NCI-H1436 treated with DMSO at 0.1 percent for 48 hours (cell line): Measurements from ENCODE around the gene SKOR2.

ENCODE experiments used
- DNase-seq: peaks from one replicate; lab custom pipeline; 2025; lab: John Stamatoyannopoulos, UW

SKOR2 gene

GRCh38 chr18:47260120-47260923, 8.9 kb upstream of the SKOR2 start:
- DNase-seq, result no peak

DNA sequence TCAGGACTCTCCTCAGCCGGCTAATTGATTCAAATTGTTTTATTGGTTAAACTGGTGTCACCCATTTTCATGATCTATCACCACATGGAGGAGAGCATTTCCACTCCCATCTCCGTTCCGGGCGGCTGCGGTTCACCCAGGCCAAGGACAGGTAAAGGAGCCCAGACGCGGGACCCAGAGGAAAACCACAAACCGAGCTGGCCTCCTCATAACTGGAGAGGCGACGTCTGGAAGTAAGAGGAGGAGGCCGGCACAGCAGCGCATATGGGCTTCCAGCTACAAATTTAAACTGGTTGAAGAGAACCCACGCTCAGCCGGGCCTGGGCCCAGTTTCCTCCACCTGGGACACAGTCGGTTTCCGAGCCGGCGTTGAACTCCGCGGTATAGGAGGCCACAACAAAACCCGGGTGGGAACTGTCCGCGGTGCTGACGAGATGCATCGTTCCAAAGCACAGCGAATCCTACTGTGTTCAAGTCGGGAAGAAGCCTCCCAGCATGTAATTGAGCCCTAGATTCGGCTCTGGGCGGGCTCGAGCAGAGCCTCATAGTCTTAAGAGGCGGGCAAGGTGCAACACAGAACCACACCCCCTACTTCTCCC, 3.0 kb upstream of the SKOR2 start:
- DNase-seq, result no peak

- no peak for DNase-seq
Observed at GRCh38 chr18:47253101-47253654, 1.7 kb upstream of the SKOR2 start.

DNA sequence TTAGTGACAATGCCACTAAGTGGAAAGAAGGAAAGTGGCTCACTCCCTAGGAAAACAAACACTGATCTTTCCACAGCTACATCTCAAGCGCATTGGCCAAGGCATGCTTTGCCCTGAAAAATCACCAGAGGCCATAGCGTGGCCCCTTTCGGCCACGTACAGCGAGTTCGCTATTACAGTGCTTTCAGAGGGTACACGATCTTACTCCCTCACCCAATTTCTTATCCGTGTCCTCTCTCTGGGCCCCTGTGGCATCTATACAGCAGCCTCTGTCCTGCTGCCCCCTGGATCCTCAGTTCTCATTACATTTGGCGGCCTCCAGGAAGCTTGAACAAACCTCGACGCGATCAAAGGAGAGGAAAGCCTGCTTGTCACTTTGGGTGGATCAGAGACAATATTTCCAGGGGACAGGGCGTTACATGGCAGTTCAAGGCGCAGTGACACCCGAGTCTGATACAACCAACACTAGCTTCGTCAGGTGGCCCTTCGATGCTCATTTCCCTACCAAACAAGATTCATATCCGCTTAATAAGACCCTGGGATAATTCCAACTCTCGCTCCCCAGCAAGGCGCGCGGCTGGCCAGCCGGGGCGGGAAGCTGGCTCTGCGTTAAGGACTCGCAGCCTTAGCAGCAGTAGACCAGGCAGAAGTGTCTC, 941 bp downstream of the SKOR2 start:
- DNase-seq, result no peak

DNA sequence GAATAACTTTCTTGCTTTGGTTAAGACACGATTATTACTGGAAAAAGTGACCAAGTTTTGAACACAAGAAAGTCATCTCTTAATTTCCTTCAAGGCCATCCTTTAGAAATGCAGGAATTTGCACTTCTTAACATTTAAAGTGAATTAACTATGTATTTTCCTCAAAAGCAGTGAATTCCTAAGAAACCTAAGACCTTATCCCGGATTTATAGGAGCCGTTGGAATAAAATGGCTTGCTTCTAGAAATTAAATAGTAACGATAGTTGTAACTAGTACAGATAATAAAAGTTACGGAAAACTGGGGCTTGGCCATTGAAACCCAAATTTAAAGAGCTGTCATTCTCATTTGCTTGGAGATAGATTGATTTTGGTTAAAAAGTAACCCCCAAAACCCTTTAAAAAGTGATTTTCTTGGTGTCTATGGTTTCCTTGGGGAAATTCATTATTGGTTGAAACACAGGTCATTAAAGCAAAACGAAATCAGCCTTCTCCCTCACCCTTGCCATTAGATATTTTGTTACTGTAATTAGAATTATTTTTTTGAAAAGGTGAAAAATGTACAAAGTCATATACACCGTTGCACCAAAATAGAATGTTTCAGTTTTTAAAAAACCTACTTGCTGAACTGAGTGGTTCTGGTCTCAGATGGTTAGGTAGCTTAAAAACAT, 2.0 kb downstream of the SKOR2 start:
- DNase-seq, result no peak

- DNase-seq, result no peak
Observed at GRCh38 chr18:47248604-47249313, 2.7 kb downstream of the SKOR2 start.

DNA sequence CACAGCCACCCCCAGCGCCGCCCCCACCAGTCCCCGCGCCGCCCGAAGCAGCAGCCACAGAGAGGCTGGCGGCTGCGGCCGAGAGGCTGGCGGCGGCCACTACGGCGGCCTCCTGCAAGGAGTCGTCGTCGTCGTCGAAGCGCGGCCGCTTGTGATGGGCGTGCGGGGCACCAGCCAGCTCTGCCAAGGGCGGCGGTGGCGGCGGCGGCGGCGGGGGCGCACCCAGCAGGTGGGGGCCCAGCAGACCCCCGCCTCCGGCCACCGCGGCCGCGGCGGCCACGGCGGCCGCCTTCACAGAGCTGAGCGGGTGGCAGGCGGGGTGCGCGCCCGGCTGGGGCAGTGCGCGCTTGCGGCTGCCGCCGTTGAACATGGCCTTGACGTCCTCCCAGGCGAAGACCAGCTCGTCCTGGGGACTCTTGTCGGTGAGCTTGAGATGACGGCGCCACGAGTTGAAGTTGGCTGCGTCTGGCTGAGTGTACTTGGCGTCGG, 3.3 kb downstream of the SKOR2 start:
- no peak for DNase-seq

DNA sequence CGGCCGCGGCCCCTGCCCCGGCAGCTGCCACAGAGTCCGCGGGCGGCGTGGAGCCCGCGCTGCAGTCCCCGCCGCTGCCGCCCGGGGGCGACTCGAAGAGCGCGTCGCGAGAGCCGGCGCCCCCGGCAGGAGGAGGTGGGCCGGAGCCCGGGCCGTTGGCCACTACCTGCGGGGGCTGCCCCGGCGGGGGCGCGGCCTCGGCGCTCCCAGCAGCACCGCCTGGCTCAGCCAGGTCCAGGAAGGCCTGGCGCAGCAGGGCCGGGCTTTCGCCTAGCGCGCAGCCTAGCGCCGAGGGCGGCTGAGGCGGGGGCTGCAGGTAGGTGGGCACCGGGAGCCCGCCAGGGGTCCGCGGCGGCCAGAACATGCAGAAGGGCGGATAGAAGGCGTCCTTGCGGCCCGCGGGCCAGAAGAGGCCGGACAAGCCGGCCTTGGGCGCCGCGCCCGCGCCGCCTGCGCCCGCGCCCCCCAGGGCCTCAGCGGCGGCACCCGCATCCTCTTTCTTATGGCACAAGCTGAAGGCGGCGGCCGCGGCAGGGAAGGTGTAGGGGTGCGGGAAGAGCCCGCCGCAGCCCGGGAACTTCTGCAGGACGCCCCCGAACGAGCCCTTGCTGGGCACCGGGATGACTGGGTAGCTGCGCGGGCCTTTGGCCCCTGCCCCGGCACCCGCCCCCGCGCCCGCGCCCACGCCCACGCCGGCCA, 3.9 kb downstream of the SKOR2 start:
- DNase-seq, result no peak

- DNase-seq, result no peak
Observed at GRCh38 chr18:47247036-47247415, 4.4 kb downstream of the SKOR2 start.

- no peak for DNase-seq
Observed at GRCh38 chr18:47246027-47246971, 5.2 kb downstream of the SKOR2 start.

DNA sequence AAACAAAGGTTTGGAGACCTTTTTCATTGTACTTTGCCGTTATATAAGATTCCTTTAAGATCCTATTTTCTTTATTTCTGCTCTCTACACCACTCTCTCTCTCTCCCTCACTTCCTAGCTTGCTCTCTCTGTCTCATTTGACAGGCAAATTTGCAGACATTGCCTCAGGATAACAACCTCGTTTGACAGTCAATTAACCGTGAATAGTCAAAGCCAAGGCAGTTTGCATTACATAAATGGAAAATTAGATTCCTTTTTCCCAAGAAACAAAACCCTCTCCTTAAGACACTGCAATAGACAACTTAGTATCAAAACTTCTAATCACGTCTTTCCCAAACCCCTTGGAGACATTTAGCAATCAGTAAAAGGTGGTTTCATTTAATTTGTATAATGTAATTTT, 7.4 kb downstream of the SKOR2 start:
- DNase-seq, result peak; percentile 34

DNA sequence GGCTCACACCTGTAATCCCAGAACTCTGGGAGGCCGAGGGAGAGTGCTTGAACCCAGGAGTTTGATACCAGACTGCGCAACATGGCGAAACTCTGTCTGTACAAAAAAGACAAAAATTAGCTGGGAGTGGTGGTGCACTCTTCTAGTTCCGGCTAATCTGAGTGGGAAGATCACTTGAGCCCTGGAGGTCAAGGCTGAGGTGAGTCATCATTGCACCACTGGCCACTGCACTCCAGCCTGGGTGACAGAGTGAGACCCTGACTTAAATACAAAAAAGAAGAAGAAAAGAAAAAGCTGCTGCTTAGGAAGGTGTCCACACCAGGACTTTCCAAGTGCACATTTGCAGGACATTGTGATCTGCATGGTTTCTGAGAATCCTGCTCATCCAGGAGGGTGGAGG, 16.4 kb downstream of the SKOR2 start:
- no peak for DNase-seq

DNA sequence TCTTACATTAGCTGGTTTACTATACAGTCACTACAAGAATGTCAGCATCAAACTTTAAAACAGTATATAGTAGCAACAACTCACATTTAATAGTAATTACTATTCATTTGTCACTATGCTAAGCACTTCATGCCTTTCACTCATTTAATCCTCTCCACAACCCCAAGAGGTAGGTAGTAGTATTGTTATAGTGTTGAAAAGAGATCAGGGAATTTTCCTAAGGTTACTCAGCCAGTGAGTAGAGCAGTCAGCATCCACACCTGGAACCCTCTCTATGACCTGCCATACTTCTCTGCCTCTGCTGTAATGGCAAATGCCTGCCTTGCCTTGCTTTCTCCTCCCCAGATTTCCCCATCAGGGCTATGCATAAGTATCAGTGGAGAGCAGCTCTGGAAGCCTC, 24.8 kb downstream of the SKOR2 start:
- no peak for DNase-seq

- peak; percentile 33 for DNase-seq
Observed at GRCh38 chr18:47215554-47216138, 35.8 kb downstream of the SKOR2 start.

DNA sequence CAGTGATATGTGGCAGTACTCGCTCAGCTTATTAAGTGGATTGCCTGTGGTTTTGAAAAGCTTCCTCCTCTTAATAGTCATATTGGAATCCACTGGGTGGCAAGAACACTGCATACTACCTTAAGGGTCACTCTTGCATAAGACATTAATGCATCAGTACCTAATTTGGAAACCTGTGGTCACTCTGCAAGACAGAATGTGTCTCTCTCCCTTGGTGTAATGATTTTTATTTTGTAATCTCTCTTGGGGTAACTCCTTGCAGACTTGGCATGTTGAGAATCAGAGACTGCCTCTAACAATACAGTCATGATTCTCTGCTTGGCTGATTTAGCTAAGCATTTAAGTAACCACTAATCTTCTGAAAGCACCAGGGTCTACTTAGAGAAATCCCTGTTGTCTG, 42.3 kb downstream of the SKOR2 start:
- DNase-seq, result no peak

DNA sequence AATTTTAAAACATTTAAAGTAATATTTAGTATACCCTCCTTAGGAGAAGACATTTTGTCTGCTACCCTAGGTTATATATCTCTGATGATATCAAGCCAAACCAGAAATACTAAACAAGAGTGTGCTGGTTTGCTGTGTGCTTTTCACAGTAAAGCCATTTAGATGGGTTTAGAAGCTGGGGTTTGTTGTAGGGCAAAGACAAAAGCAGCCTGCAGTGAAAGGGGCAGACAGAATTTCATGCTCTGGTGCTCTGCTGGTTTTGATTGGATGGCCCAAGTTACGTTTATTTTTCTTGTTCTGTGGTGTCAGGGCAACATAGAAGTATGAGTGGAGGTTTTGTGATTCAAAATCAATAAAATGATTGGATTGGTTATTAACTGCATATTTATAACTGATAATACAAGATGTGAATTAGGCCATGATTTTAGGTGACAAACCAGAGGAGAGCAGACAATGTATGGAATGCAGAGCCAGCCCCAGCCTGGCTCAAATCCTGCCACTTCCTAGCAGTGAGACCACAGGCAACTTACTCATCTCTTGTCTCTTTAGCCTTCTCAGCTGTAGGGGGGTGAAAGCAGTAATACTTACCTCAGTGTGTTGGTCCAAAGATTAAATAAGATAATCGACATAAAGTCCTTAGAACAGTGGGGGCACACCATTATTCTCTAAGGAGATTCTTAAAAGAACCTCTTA, 44.4 kb downstream of the SKOR2 start:
- DNase-seq, result no peak

GRCh38 chr18:47204908-47205522, 46.4 kb downstream of the SKOR2 start:
- no peak for DNase-seq
